Measurements from ENCODE around the gene BMP2K.
"Not testable (repeated sequence)": the region's sequence is repeated elsewhere in the genome, so short reads cannot be mapped to it uniquely, and the experiment has no call there.

The BMP2K gene

GRCh38 chr4:78827191-78827590 lies 51.0 kb downstream of the BMP2K start:
- TF ChIP-seq CTCF (IDR thresholded peaks at IDR 0.05; ENCODE audit: low read depth, low read length) = no peak
- no peak for DNase-seq
- H3K27ac ChIP-seq = no peak overlapping the region
- H3K36me3 ChIP-seq = no peaks in the 10 kb centered on the region
- no peaks in the 10 kb centered on the region for H3K9me3 ChIP-seq (ENCODE audit: severe bottlenecking)
- no peak overlapping the region for H3K4me3 ChIP-seq (ENCODE audit: low read depth, low read length)
- no peaks in the 10 kb centered on the region for H3K27me3 ChIP-seq (ENCODE audit: insufficient read depth, low read depth, severe bottlenecking)

- no peaks in the 10 kb centered on the region for H3K36me3 ChIP-seq
- no peaks in the 10 kb centered on the region for H3K27me3 ChIP-seq (ENCODE audit: insufficient read depth, low read depth, severe bottlenecking)
- no peak for DNase-seq
- H3K4me3 ChIP-seq (ENCODE audit: low read depth, low read length) = no peak overlapping the region
- no peak for TF ChIP-seq CTCF (IDR thresholded peaks at IDR 0.05; ENCODE audit: low read depth, low read length)
- no peak overlapping the region for H3K27ac ChIP-seq
- no peaks in the 10 kb centered on the region for H3K9me3 ChIP-seq (ENCODE audit: severe bottlenecking)
Observed at GRCh38 chr4:78829296-78829695, 53.1 kb downstream of the BMP2K start.

- not testable (repeated sequence) for H3K9me3 ChIP-seq (ENCODE audit: severe bottlenecking); DNase-seq; H3K27me3 ChIP-seq (ENCODE audit: insufficient read depth, low read depth, severe bottlenecking); H3K27ac ChIP-seq; H3K4me3 ChIP-seq (ENCODE audit: low read depth, low read length); H3K36me3 ChIP-seq
Observed at GRCh38 chr4:78839676-78840075, 63.5 kb downstream of the BMP2K start.

- H3K4me3 ChIP-seq (ENCODE audit: low read depth, low read length); H3K27ac ChIP-seq; H3K27me3 ChIP-seq (ENCODE audit: insufficient read depth, low read depth, severe bottlenecking); H3K9me3 ChIP-seq (ENCODE audit: severe bottlenecking); DNase-seq; H3K36me3 ChIP-seq: not testable (repeated sequence)
Observed at GRCh38 chr4:78840286-78840685, 64.1 kb downstream of the BMP2K start.

- Histone ChIP-seq H3K36me3 (no peaks in the 10 kb centered on the region), H3K27me3 (ENCODE audit: insufficient read depth, low read depth, severe bottlenecking) (no peaks in the 10 kb centered on the region), H3K9me3 (ENCODE audit: severe bottlenecking) (no peaks in the 10 kb centered on the region), H3K4me3 (ENCODE audit: low read depth, low read length) (no peak overlapping the region), H3K27ac (no peak overlapping the region)
- no peak for TF ChIP-seq CTCF (IDR thresholded peaks at IDR 0.05; ENCODE audit: low read depth, low read length)
- no peak for DNase-seq
Observed at GRCh38 chr4:78845472-78845871, 69.3 kb downstream of the BMP2K start.

- Histone ChIP-seq H3K27ac (no peak overlapping the region), H3K36me3 (no peaks in the 10 kb centered on the region), H3K4me3 (ENCODE audit: low read depth, low read length) (no peak overlapping the region), H3K9me3 (ENCODE audit: severe bottlenecking) (no peaks in the 10 kb centered on the region), H3K27me3 (ENCODE audit: insufficient read depth, low read depth, severe bottlenecking) (no peaks in the 10 kb centered on the region)
- no peak for TF ChIP-seq CTCF (IDR thresholded peaks at IDR 0.05; ENCODE audit: low read depth, low read length)
- DNase-seq = no peak
Observed at GRCh38 chr4:78846258-78846657, 70.1 kb downstream of the BMP2K start.

- peaks cover 4% of the 10 kb centered on the region; the same call in 1 of the 2 replicates for H3K36me3 ChIP-seq
Observed at GRCh38 chr4:78862314-78862737, 86.2 kb downstream of the BMP2K start.

More at GRCh38 chr4:78862314-78862737, 86.2 kb downstream of the BMP2K start:
- no peak for DNase-seq
- H3K9me3 ChIP-seq (ENCODE audit: severe bottlenecking) = no peaks in the 10 kb centered on the region
- TF ChIP-seq CTCF (IDR thresholded peaks at IDR 0.05; ENCODE audit: low read depth, low read length) = no peak
- no peak overlapping the region for H3K27ac ChIP-seq
- H3K27me3 ChIP-seq (ENCODE audit: insufficient read depth, low read depth, severe bottlenecking) = no peaks in the 10 kb centered on the region
- no peak overlapping the region for H3K4me3 ChIP-seq (ENCODE audit: low read depth, low read length)
